H1 (cell line): ENCODE measurements around the gene GRB14. TPM values are rescaled to one million over a fixed set of nuclear protein-coding genes. Genes with fewer than 3 reads are reported as not detected.
A peak's percentile ranks its signal among the peaks of the same experiment; 100 is the strongest.

Experiments
- CTCF ChIA-PET: fragments of 300-600 bp; sonication (Branson Sonifier 250); formaldehyde crosslinking; loops from one replicate; lab custom pipeline; 2021; ENCODE audit not compliant: partially characterized antibody; lab: Charles Lee
- POLR2A ChIA-PET: fragments of 300-600 bp; sonication (Branson Sonifier 250); formaldehyde crosslinking; loops from one replicate; lab custom pipeline; 2021; ENCODE audit warnings: inconsistent platforms; ENCODE audit not compliant: partially characterized antibody; lab: Charles Lee
- DNase-seq, 2 experiments: peaks; one replicate each; pipeline versions ENCODE4 v3.0.0 to v3.0.0-alpha.2; 2010 to 2022; ENCODE audit warnings: low spot score in 2 of 2, low read depth in 1 of 2, mixed read lengths in 1 of 2
- FAIRE-seq: peaks from 2 replicates; lab custom pipeline; 2011; peaks lifted over from hg19 to GRCh38; lab: Jason Lieb, UNC
- H2AFZ ChIP-seq: 2 replicates; pipeline ENCODE4 v1.8.1; 2012; ENCODE audit warnings: low read length, inconsistent platforms
- H2AK5ac ChIP-seq: 2 replicates; pipeline ENCODE4 v1.6.1; 2013; ENCODE audit warnings: low read depth, low read length
- H2BK120ac ChIP-seq: replicated peaks from 2 replicates; pipeline ENCODE3; 2013; ENCODE audit warnings: low read depth, low read length, inconsistent platforms
- H2BK12ac ChIP-seq: 2 replicates; pipeline ENCODE4 v1.6.1; 2013; ENCODE audit warnings: low read depth, low read length
- H2BK15ac ChIP-seq: 2 replicates; pipeline ENCODE4 v1.6.1; 2013; ENCODE audit warnings: low read length
- H2BK20ac ChIP-seq: 2 replicates; pipeline ENCODE4 v1.6.1; 2013; ENCODE audit warnings: low read length
- H2BK5ac ChIP-seq: 2 replicates; pipeline ENCODE4 v1.6.1; 2013; ENCODE audit warnings: low read depth, low read length
- H3K14ac ChIP-seq: 2 replicates; pipeline ENCODE4 v1.6.1; 2013; ENCODE audit warnings: inconsistent platforms; ENCODE audit not compliant: insufficient read length
- H3K18ac ChIP-seq: 2 replicates; pipeline ENCODE4 v1.6.1; 2013; ENCODE audit warnings: low read length; ENCODE audit errors: extremely low read depth
- H3K23ac ChIP-seq: 2 replicates; pipeline ENCODE4 v1.6.1; 2013; ENCODE audit warnings: inconsistent platforms; ENCODE audit not compliant: insufficient read length
- H3K23me2 ChIP-seq: 2 replicates; pipeline ENCODE4 v1.6.1; 2013; ENCODE audit warnings: low read depth, low read length
- H3K27ac ChIP-seq: 2 replicates; pipeline ENCODE4 v1.6.1; 2011; ENCODE audit warnings: low read depth, low read length, inconsistent platforms
- H3K27me3 ChIP-seq, 4 experiments: replicated peaks in 1 of 4; 1 replicate in 1 of 4; 2 replicates in 3 of 4; pipeline versions ENCODE4 v1.6.1 to v1.8.1; 2011 to 2013; ENCODE audit warnings: low read length in 3 of 4, mild to moderate bottlenecking in 3 of 4, inconsistent platforms in 2 of 4, mixed read lengths in 2 of 4, moderate library complexity in 1 of 4; ENCODE audit not compliant: control insufficient read depth in 3 of 4, insufficient read depth in 3 of 4; ENCODE audit errors: extremely low read depth in 1 of 4
- H3K36me3 ChIP-seq, 4 experiments: 2 replicates each; pipeline versions ENCODE4 v1.6.1 to v1.8.1; 2011 to 2013; ENCODE audit warnings: mild to moderate bottlenecking in 4 of 4, low read length in 3 of 4, moderate library complexity in 2 of 4, control low read depth in 1 of 4, inconsistent platforms in 1 of 4; ENCODE audit not compliant: insufficient read depth in 4 of 4, control insufficient read depth in 2 of 4
- H3K4ac ChIP-seq: replicated peaks from 2 replicates; pipeline ENCODE3; 2013; ENCODE audit warnings: low read length, low read depth, mixed read lengths, inconsistent platforms; ENCODE audit not compliant: insufficient read length
- H3K4me1 ChIP-seq, 4 experiments: replicated peaks in 1 of 4; 1 replicate in 1 of 4; 2 replicates in 3 of 4; pipeline versions ENCODE4 v1.6.1 to v1.8.1; 2011 to 2013; ENCODE audit warnings: low read length in 3 of 4, inconsistent platforms in 2 of 4, mixed read lengths in 1 of 4; ENCODE audit not compliant: insufficient read depth in 4 of 4, control insufficient read depth in 3 of 4
- H3K4me2 ChIP-seq, 2 experiments: 2 replicates each; pipeline versions ENCODE4 v1.6.1 to v1.8.1; 2011 to 2013; ENCODE audit warnings: low read depth in 2 of 2, low read length in 2 of 2, control low read depth in 1 of 2, inconsistent platforms in 1 of 2, mild to moderate bottlenecking in 1 of 2; ENCODE audit not compliant: insufficient read depth in 1 of 2
- H3K4me3 ChIP-seq, 4 experiments: fragments of 200-600, 300-600 bp in 1 of 4; sonication (generic), shearing (Covaris generic), sonication (Bioruptor Twin) in 1 of 4; 2 replicates each; pipeline versions ENCODE4 v1.5.1 to v1.8.1; 2011 to 2016; ENCODE audit warnings: low read length in 4 of 4, low read depth in 3 of 4, control low read depth in 2 of 4, inconsistent platforms in 2 of 4, mild to moderate bottlenecking in 2 of 4, mixed read lengths in 1 of 4, moderate library complexity in 1 of 4; ENCODE audit not compliant: insufficient read depth in 2 of 4; ENCODE audit errors: extremely low read depth in 1 of 4
- H3K56ac ChIP-seq: replicated peaks from 2 replicates; pipeline ENCODE3; 2013; ENCODE audit warnings: low read depth, mild to moderate bottlenecking, mixed read lengths, low read length, inconsistent platforms; ENCODE audit not compliant: insufficient read length
- H3K79me1 ChIP-seq: 2 replicates; pipeline ENCODE4 v1.6.1; 2013; ENCODE audit warnings: low read depth, low read length, control low read depth
- H3K79me2 ChIP-seq, 2 experiments: 2 replicates each; pipeline versions ENCODE4 v1.6.1 to v1.8.1; 2012 to 2013; ENCODE audit warnings: low read length in 2 of 2, mild to moderate bottlenecking in 2 of 2, inconsistent platforms in 1 of 2; ENCODE audit not compliant: insufficient read depth in 2 of 2, control insufficient read depth in 1 of 2
- H3K9ac ChIP-seq, 4 experiments: replicated peaks in 1 of 4; 1 replicate in 1 of 4; 2 replicates in 3 of 4; pipeline versions ENCODE4 v1.6.1 to v1.8.1; 2011 to 2013; ENCODE audit warnings: low read depth in 3 of 4, low read length in 3 of 4, control low read depth in 2 of 4, mild to moderate bottlenecking in 2 of 4, moderate library complexity in 2 of 4, inconsistent platforms in 1 of 4; ENCODE audit errors: extremely low read depth in 1 of 4
- H3K9me3 ChIP-seq, 2 experiments: 2 replicates each; pipeline versions ENCODE4 v1.6.1 to v1.8.1; 2012 to 2013; ENCODE audit warnings: mild to moderate bottlenecking in 2 of 2, moderate library complexity in 2 of 2, control low read depth in 1 of 2, inconsistent platforms in 1 of 2, low read depth in 1 of 2, low read length in 1 of 2, mixed read lengths in 1 of 2; ENCODE audit not compliant: insufficient read depth in 2 of 2
- H4K20me1 ChIP-seq, 2 experiments: replicated peaks in 1 of 2; 2 replicates each; pipeline versions ENCODE3 to v1.8.1; 2011 to 2013; ENCODE audit warnings: inconsistent platforms in 2 of 2, low read length in 2 of 2, mild to moderate bottlenecking in 1 of 2; ENCODE audit not compliant: insufficient read depth in 2 of 2, control insufficient read depth in 1 of 2
- H4K5ac ChIP-seq: 2 replicates; pipeline ENCODE4 v1.6.1; 2013; ENCODE audit warnings: low read length, low read depth, mixed read lengths, inconsistent platforms; ENCODE audit not compliant: insufficient read length
- H4K8ac ChIP-seq: 2 replicates; pipeline ENCODE4 v1.8.0; 2013; ENCODE audit warnings: mild to moderate bottlenecking, moderate library complexity, low read length, inconsistent platforms; ENCODE audit not compliant: insufficient read depth; ENCODE audit errors: extremely low read depth
- H4K91ac ChIP-seq: replicated peaks from 2 replicates; pipeline ENCODE3; 2013; ENCODE audit warnings: low read length, mixed read lengths, inconsistent platforms; ENCODE audit not compliant: insufficient read length
- BCL11A ChIP-seq, 2 experiments: IDR thresholded peaks; one replicate each; pipeline ENCODE4 v1.6.1; 2011; ENCODE audit warnings: low read depth in 2 of 2, low read length in 2 of 2, mild to moderate bottlenecking in 2 of 2
- CBX5 ChIP-seq: fragments of 300-800, 300-1000 bp; sonication (generic); IDR thresholded peaks from 2 replicates; pipeline ENCODE4 v1.7.1; 2016; ENCODE audit warnings: antibody characterized with exemption, low read length, low read depth
- CBX8 ChIP-seq: fragments of 300-800, 300-1000 bp; sonication (generic); IDR thresholded peaks from 2 replicates; pipeline ENCODE4 v1.7.1; 2016; ENCODE audit warnings: low read depth, low read length, borderline replicate concordance
- CHD1 ChIP-seq: IDR thresholded peaks from 2 replicates; pipeline ENCODE4 v1.6.1; 2012; ENCODE audit warnings: low read depth, low read length, improper control_type of control experiment
- EGR1 ChIP-seq: IDR thresholded peaks from 2 replicates; pipeline ENCODE4 v1.6.1; 2011; ENCODE audit warnings: low read depth, low read length, borderline replicate concordance
- EP300 ChIP-seq, 2 experiments: IDR thresholded peaks; 1 replicate in 1 of 2; 2 replicates in 1 of 2; pipeline ENCODE4 v1.6.1; 2011 to 2012; ENCODE audit warnings: low read depth in 2 of 2, low read length in 2 of 2, mild to moderate bottlenecking in 2 of 2, borderline replicate concordance in 1 of 2, inconsistent platforms in 1 of 2, moderate library complexity in 1 of 2
- FOSL1 ChIP-seq: IDR thresholded peaks from 2 replicates; pipeline ENCODE4 v1.6.1; 2011; ENCODE audit warnings: mild to moderate bottlenecking, low read depth, low read length, moderate library complexity; ENCODE audit not compliant: insufficient read depth
- KDM1A ChIP-seq: fragments of 200-600, 300-600 bp; sonication (generic); IDR thresholded peaks from 2 replicates; pipeline ENCODE4 v1.7.1; 2016; ENCODE audit warnings: mild to moderate bottlenecking, low read length, borderline replicate concordance
- PHF8 ChIP-seq: fragments of 200-600 bp; sonication (generic); conservative IDR thresholded peaks from 2 replicates; pipeline ENCODE4 v1.7.1; 2012; ENCODE audit warnings: low read depth, mild to moderate bottlenecking, inconsistent platforms, low read length, moderate library complexity
- SIN3A ChIP-seq, 2 experiments: IDR thresholded peaks in 1 of 2; conservative IDR thresholded peaks in 1 of 2; 2 replicates each; pipeline ENCODE4 v1.6.1; 2011 to 2012; ENCODE audit warnings: low read length in 2 of 2, improper control_type of control experiment in 1 of 2, low read depth in 1 of 2, mild to moderate bottlenecking in 1 of 2
- SP2 ChIP-seq: IDR thresholded peaks from 2 replicates; pipeline ENCODE4 v1.6.1; 2012; ENCODE audit warnings: mild to moderate bottlenecking, low read length, inconsistent platforms
- SRF ChIP-seq: IDR thresholded peaks from 2 replicates; pipeline ENCODE4 v1.6.1; 2011; ENCODE audit warnings: mild to moderate bottlenecking, low read depth, low read length, moderate library complexity
- SUZ12 ChIP-seq: fragments of 200-600 bp; sonication (generic); IDR thresholded peaks from 2 replicates; pipeline ENCODE4 v1.6.1; 2012; ENCODE audit warnings: mild to moderate bottlenecking, inconsistent platforms, low read length, moderate library complexity, mixed read lengths
- WGBS, 2 experiments: shearing (Covaris generic) in 1 of 2; methylation state at CpG; one replicate each; pipeline versions ENCODE4 v1.1.6 to v1.1.7; 2013 to 2015; ENCODE audit warnings: low lambda C conversion rate in 2 of 2, mixed read lengths in 2 of 2, inconsistent platforms in 1 of 2, low coverage in 1 of 2, missing lambda C conversion rate in 1 of 2; ENCODE audit not compliant: insufficient replicate concordance in 2 of 2, insufficient coverage in 1 of 2, insufficient read length in 1 of 2; ENCODE audit errors: extremely low coverage in 1 of 2, missing lambda C conversion rate in 1 of 2; 5-methylcytosine and 5-hydroxymethylcytosine counted together
- polyA plus RNA-seq, 7 experiments: library from polyadenylated mRNA; depleted of rRNA in 3 of 7; stranded (reverse) in 5 of 7; unstranded in 2 of 7; fragments of >200 nt in 5 of 7; fragments of 200-250 nt in 2 of 7; gene quantifications; 1 replicate in 5 of 7; 2 replicates in 1 of 7; 4 replicates in 1 of 7; pipeline versions ENCODE4 v1.2.1 to v1.2.3, GENCODE V29; 2011 to 2013; ENCODE audit warnings: missing spikeins in 2 of 7, mixed read lengths in 2 of 7
- total RNA-seq: library from RNA; stranded (reverse); fragmentation: NEBNext Ultra II Directional; extraction: Animal tissue kit (Norgen Biotek cat#: 25700); gene quantifications from 2 replicates; pipeline ENCODE4 v1.2.1, GENCODE V29; 2021

Gene GRB14
- total and polyA plus RNA-seq, 2 of the 8 experiments (the other 6 are each of a cell fraction or from before 2014, with no cell fraction given): 2.5 to 11.6 TPM

DNA sequence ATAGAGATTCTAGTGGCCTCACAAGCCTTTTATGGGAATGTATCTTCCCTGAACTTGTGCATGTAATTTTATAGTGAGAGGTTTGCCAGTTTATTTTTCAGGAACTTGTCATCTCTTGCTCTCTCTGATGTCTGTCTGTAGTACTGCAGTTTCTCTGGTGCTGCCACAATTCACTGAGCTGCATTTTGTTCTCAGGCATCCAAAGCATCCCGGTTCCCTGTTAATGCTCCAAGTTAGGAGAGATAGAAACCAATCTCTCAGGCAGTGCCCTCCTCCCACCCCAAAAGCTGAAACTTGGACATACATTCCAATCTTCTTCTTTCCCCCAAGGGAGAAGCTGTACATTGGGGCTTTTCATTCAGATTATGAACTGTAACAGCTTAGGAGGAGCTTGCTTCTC is 30.1 kb upstream of the GRB14 start:
- H2BK12ac ChIP-seq: no peak overlapping the region
- H2BK20ac ChIP-seq: no peak overlapping the region
- ChIA-PET CTCF (interaction anchor here (0.7 to 1.9 kb wide), 6 partner anchors 8 to 47 kb away, joined by 3 to 7 read pairs (median 4); partner anchors contain the start of gene GRB14), POLR2A (interaction anchor here (1.3 kb wide), 1 partner anchor 30 kb away, joined by 4 read pairs; the partner anchor contains the start of gene GRB14)
- H3K14ac ChIP-seq: no peak overlapping the region
- no peak overlapping the region for H3K23ac ChIP-seq
- peaks cover 0 to 7% (median 1%) of the 10 kb centered on the region in 4 experiments; a peak in 2 of 7 replicates for H3K27me3 ChIP-seq
- H3K4ac ChIP-seq: no peak overlapping the region
- no peak overlapping the region for H4K8ac ChIP-seq
- no peak overlapping the region for H3K18ac ChIP-seq
- no peak overlapping the region for H3K56ac ChIP-seq
- H2AFZ ChIP-seq: no peak overlapping the region
- H4K5ac ChIP-seq: no peak overlapping the region
- H3K4me3 ChIP-seq: no peak overlapping the region
- 57% methylated on average over 1 of the region's 1 CpG; no CpG with 5 or more reads in 1 of the 2 experiments for WGBS, 2 experiments
- H2BK120ac ChIP-seq: no peak overlapping the region
- peaks cover 0 to 3% (median 0%) of the 10 kb centered on the region in 4 experiments; a peak in 2 of 8 replicates for H3K36me3 ChIP-seq
- no peak overlapping the region for H3K27ac ChIP-seq
- H4K20me1 ChIP-seq: no peaks in the 10 kb centered on the region
- no peak overlapping the region; a peak in 1 of 4 replicates for H3K4me2 ChIP-seq
- H3K79me2 ChIP-seq: no peaks in the 10 kb centered on the region
- H2BK5ac ChIP-seq: no peak overlapping the region
- H2AK5ac ChIP-seq: no peak overlapping the region
- no peaks in the 10 kb centered on the region for H3K79me1 ChIP-seq
- FAIRE-seq (peak; percentile 45), DNase-seq (peak in 1 of 2 experiments; percentile 2)
- H3K4me1 ChIP-seq: peaks cover 0 to 6% (median 0%) of the 10 kb centered on the region in 4 experiments; a peak in 2 of 7 replicates
- H3K23me2 ChIP-seq: no peaks in the 10 kb centered on the region; the same call in 1 of the 2 replicates
- H2BK15ac ChIP-seq: no peak overlapping the region
- no peak overlapping the region for H3K9ac ChIP-seq
- H3K9me3 ChIP-seq: peaks cover 7 to 11% of the 10 kb centered on the region in 2 experiments; a peak in 3 of 4 replicates
- no peak overlapping the region for H4K91ac ChIP-seq
- no peak for TF ChIP-seq EGR1
- no peak for TF ChIP-seq SIN3A (conservative IDR thresholded peaks at IDR 0.05 in 1 of 2, IDR thresholded peaks at IDR 0.05 in 1 of 2; ENCODE audit: low read depth in 1 of 2, low read length in 2 of 2)
- TF ChIP-seq SRF: no peak
- TF ChIP-seq CBX8: no peak
- TF ChIP-seq SUZ12: no peak
- no peak for TF ChIP-seq BCL11A (IDR thresholded peaks at IDR 0.05; ENCODE audit: low read depth in 2 of 2, low read length in 2 of 2)
- no peak for TF ChIP-seq PHF8
- no peak for TF ChIP-seq SP2
- TF ChIP-seq KDM1A: no peak
- TF ChIP-seq EP300 (IDR thresholded peaks at IDR 0.05; ENCODE audit: borderline replicate concordance in 1 of 2, low read depth in 2 of 2, low read length in 2 of 2): no peak
- no peak for TF ChIP-seq FOSL1
- TF ChIP-seq CHD1: no peak
- TF ChIP-seq CBX5: no peak
- TF ChIP-seq, all 59 proteins: peak for 0
